ENCODE data around the gene NSMF.
"Not testable (repeated sequence)": the region's sequence is repeated elsewhere in the genome, so short reads cannot be mapped to it uniquely, and the experiment has no call there.

The NSMF gene

DNA sequence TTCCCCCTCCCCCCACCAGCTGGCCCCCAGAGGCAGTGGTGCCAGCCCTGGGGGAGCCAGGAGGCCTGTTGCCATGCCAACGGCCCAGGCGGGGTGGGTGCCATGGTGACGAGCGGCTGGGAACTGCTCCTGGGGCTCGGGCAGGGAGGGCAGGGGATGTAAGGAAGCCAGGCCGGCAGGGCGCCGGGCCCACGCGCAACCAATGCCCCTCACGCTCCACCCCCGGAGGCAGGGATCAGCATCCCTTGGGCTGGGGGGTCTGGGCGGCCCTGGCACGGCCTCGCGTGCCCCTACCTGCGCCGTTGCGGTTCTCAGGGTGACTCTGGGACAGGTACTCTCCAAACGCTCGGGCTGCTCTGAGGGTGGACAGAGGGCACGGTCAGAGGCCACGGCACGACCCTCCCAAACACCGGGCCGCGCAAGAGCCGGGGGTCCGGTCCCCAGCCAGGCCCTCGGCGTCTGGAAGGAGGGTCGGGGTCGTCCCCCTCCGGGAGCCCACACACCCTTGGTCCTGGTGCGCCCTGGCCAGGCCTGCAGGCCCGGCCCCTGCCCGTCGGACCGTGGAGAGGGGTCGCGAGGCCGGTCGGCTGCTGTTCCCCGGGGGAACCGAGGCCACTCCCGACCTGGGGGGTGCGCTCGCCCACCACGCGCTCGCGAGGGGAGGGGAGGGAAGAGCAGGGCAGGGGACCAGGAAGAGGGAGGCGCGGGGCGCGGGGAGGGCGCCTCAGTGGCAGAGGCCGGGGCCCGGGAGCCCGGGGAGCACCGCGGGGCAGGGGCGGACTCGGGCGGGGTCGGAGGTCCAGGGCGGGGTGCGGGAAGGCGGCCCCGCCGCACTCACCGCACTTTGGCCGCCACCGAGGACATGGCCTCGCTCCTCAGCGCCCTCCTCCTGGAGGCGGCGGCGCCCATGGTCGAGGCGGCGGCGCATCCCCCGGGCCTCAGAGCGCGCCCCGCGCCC lies 661 bp downstream of the NSMF start:
- DNase-seq (ENCODE audit: low spot score), result peak; percentile 88

- DNase-seq (ENCODE audit: low spot score), result no peak
Observed at GRCh38 chr9:137457406-137458193, 1.5 kb downstream of the NSMF start.

- no peak for DNase-seq (ENCODE audit: low spot score)
Observed at GRCh38 chr9:137456864-137457405, 2.2 kb downstream of the NSMF start.

- peak; percentile 5 for DNase-seq (ENCODE audit: low spot score)
Observed at GRCh38 chr9:137456061-137456863, 2.9 kb downstream of the NSMF start.

- no peak for DNase-seq (ENCODE audit: low spot score)
Observed at GRCh38 chr9:137455359-137455991, 3.7 kb downstream of the NSMF start.

- peak; percentile 7 for DNase-seq (ENCODE audit: low spot score)
Observed at GRCh38 chr9:137454597-137455358, 4.4 kb downstream of the NSMF start.

GRCh38 chr9:137454145-137454596 lies 5.0 kb downstream of the NSMF start:
- peak; percentile 33 for DNase-seq (ENCODE audit: low spot score)

DNA sequence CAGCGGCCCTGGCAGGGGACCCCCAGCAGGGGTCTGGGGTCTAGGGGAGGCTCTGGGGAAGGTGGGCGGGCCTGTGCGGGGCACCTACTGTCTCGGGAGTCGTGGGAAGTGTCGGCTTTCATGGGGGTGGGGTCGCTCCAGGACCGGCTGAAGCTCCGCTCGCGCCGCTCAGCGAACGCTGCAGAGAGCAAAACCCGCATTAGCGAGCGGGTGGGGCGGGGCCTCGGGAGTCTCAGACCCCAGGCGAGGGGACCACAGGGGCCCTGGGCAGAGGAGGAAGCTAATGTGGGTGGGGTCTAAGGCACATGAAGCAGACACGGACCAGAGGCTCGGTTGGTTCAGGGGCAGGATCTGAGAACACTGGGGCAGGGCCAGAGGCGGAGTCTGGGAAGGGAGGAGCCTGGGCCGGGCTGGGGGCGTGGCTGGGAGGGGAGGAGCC lies 5.5 kb downstream of the NSMF start:
- peak; percentile 66 for DNase-seq (ENCODE audit: low spot score)

- no peak for DNase-seq (ENCODE audit: low spot score)
Observed at GRCh38 chr9:137452761-137453642, 6.1 kb downstream of the NSMF start.

- DNase-seq (ENCODE audit: low spot score), result no peak
Observed at GRCh38 chr9:137452006-137452760, 7.0 kb downstream of the NSMF start.

DNA sequence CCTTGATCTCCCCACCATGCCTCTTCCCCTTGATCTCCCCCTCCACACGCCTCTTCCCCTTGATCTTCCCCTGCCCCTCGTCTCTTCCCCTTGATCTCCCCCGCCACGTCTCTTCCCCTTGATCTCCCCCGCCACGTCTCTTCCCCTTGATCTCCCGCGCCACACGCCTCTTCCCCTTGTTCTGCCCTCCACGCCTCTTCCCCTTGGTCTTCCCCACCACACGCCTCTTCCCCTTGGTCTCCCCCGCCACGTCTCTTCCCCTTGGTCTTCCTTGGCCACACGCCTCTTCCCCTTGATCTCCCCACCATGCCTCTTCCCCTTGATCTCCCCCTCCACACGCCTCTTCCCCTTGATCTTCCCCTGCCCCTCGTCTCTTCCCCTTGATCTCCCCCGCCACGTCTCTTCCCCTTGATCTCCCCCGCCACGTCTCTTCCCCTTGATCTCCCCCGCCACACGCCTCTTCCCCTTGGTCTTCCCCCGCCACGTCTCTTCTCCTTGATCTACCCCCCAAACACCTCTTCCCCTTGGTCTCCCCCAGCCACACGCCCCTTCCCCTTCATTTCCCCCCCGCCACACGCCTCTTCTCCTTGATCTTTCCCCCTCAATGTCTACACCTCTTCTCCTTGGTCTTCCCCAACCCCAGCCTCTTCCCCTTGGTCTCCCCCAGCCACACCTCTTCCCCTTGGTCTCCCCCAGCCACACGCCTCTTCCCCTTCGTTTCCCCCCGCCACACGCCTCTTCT lies 7.7 kb downstream of the NSMF start:
- DNase-seq (ENCODE audit: low spot score), result not testable (repeated sequence)

- not testable (repeated sequence) for DNase-seq (ENCODE audit: low spot score)
Observed at GRCh38 chr9:137450539-137451222, 8.5 kb downstream of the NSMF start.

GRCh38 chr9:137449931-137450538 lies 9.1 kb downstream of the NSMF start:
- no peak for DNase-seq (ENCODE audit: low spot score)

DNA sequence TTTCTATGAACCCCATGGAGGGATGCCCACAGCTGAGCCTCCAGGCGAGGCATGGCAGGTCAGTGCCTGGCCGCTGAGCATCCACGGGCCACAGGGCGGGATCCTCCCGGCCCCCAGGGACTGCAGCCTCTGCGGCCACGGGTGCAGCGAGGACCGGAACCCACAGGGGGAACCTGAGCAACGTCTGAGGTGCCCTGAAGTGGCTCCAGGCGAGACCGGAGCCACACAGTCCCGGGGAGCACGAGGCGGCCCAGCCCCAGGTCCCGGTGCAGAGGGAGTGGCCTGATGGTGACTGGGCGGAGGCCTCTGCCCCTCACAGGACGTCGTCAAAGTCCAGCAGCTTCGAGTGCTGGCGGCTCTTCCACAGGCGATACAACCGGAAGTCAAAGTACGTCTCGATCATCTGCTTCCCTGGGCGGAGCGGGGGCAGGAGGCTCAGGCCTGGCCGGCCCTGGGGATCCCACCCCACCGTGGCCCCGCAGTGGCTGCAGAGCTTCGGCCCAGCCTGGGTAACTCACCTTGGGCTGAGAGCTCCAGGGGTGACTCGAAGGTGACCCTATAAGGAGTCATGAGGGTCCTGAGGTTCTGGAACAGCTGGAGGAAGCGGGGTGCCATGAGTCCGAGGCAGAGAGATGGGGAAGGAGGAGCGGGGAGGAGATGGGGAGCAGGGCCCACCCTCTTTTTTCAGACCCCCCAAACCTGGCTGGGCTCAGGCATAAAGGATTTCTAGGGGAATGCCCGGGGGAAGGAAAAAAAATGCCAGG lies 9.9 kb downstream of the NSMF start:
- DNase-seq (ENCODE audit: low spot score), result no peak

DNA sequence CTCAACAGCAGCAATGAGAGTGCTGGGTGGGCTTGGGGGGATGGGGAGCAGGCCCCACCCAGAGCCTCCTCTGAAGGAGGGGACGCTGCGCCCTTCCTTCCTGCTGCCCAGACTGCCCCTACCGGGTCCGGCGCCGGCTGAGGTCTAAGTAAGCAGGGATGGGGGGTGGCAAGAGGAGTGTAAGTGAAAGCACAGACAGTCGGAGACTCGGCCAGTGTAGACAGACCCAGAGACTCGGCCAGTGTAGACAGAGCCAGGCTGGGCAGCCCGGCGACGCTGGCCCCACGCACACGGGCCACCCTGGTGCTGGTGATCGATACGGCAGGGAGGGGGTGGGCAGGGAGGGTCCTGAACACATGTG lies 10.6 kb downstream of the NSMF start:
- DNase-seq (ENCODE audit: low spot score), result no peak
